WTC11 (cell line): ENCODE results near the gene NRG2. TPM values are rescaled to one million over a fixed set of nuclear protein-coding genes. Genes with fewer than 3 reads are reported as not detected.

Experiments
- ATAC-seq: fragments of 200-7000 bp; cut with Tn5 transposase; 2 replicates; pipeline ENCODE4 v1.10.0; 2021; ENCODE audit warnings: mild to moderate bottlenecking, moderate library complexity
- CTCF ChIA-PET: fragments of 300-600 bp; sonication (Branson Sonifier 250); formaldehyde crosslinking; loops from one replicate; lab custom pipeline; 2021; ENCODE audit warnings: antibody characterized with exemption; lab: Charles Lee
- POLR2A ChIA-PET: fragments of 350-600 bp; sonication (Branson Sonifier 250); formaldehyde crosslinking; loops from one replicate; lab custom pipeline; 2021; ENCODE audit warnings: antibody characterized with exemption; lab: Charles Lee
- DNase-seq: peaks from one replicate; pipeline ENCODE4 v3.0.0; 2021; ENCODE audit warnings: low spot score
- H3K27ac Mint-ChIP-seq: 2 replicates; pipeline ENCODE4 v1.8.0; 2021; ENCODE audit warnings: mixed read lengths
- H3K27me3 Mint-ChIP-seq: 2 replicates; pipeline ENCODE4 v1.8.0; 2021; ENCODE audit warnings: low read depth, mild to moderate bottlenecking, moderate library complexity, mixed read lengths
- H3K36me3 Mint-ChIP-seq: 2 replicates; pipeline ENCODE4 v1.8.0; 2021; ENCODE audit warnings: mixed read lengths
- H3K4me1 Mint-ChIP-seq: 2 replicates; pipeline ENCODE4 v1.8.0; 2022; ENCODE audit warnings: mixed read lengths
- H3K4me3 Mint-ChIP-seq: 2 replicates; pipeline ENCODE4 v1.8.0; 2021; ENCODE audit warnings: mild to moderate bottlenecking, moderate library complexity, mixed read lengths
- H3K9me3 Mint-ChIP-seq: 2 replicates; pipeline ENCODE4 v1.8.0; 2021; ENCODE audit warnings: mixed read lengths
- ATF3 ChIP-seq: sonication (generic); formaldehyde crosslinking; conservative IDR thresholded peaks from 2 replicates; pipeline ENCODE4 v1.8.1; 2022; ENCODE audit warnings: mild to moderate bottlenecking, missing genetic modification reagents
- CBFB ChIP-seq: sonication (generic); formaldehyde crosslinking; IDR thresholded peaks from 2 replicates; pipeline ENCODE4 v1.8.1; 2022; ENCODE audit warnings: mild to moderate bottlenecking, low read depth, missing genetic modification reagents
- ELF4 ChIP-seq: sonication (generic); formaldehyde crosslinking; IDR thresholded peaks from 2 replicates; pipeline ENCODE4 v1.8.1; 2022; ENCODE audit warnings: low read depth, mild to moderate bottlenecking, moderate library complexity, missing genetic modification reagents
- ERG ChIP-seq: fragments of 250-450 bp; sonication (Bioruptor Pico); IDR thresholded peaks from 2 replicates; pipeline ENCODE4 v1.8.0; 2021; ENCODE audit warnings: mild to moderate bottlenecking
- FOXK1 ChIP-seq: sonication (generic); formaldehyde crosslinking; IDR thresholded peaks from 2 replicates; pipeline ENCODE4 v1.8.0; 2022; ENCODE audit warnings: mild to moderate bottlenecking, moderate library complexity, missing genetic modification reagents
- FOXP1 ChIP-seq: sonication (generic); formaldehyde crosslinking; IDR thresholded peaks from 2 replicates; pipeline ENCODE4 v1.8.0; 2022; ENCODE audit warnings: missing genetic modification reagents, mild to moderate bottlenecking, moderate library complexity, borderline replicate concordance
- GRHL2 ChIP-seq: fragments of 250-450 bp; sonication (Bioruptor Pico); IDR thresholded peaks from 2 replicates; pipeline ENCODE4 v1.8.0; 2022; ENCODE audit warnings: mild to moderate bottlenecking, moderate library complexity; ENCODE audit not compliant: insufficient replicate concordance, severe bottlenecking
- HMGA2 ChIP-seq: fragments of 250-450 bp; sonication (Bioruptor Pico); IDR thresholded peaks from 2 replicates; pipeline ENCODE4 v1.4.0; 2021; ENCODE audit warnings: mild to moderate bottlenecking, moderate library complexity
- JUN ChIP-seq: sonication (generic); formaldehyde crosslinking; IDR thresholded peaks from 2 replicates; pipeline ENCODE4 v1.8.0; 2023; ENCODE audit warnings: mild to moderate bottlenecking, missing genetic modification reagents
- NFE2L1 ChIP-seq: sonication (generic); formaldehyde crosslinking; IDR thresholded peaks from 2 replicates; pipeline ENCODE4 v1.8.1; 2023; ENCODE audit warnings: missing genetic modification reagents
- RELA ChIP-seq: sonication (generic); formaldehyde crosslinking; IDR thresholded peaks from 2 replicates; pipeline ENCODE4 v1.8.1; 2022; ENCODE audit warnings: missing genetic modification reagents, mild to moderate bottlenecking, borderline replicate concordance
- ZNF121 ChIP-seq: sonication (generic); formaldehyde crosslinking; IDR thresholded peaks from 2 replicates; pipeline ENCODE4 v1.8.0; 2023; ENCODE audit warnings: missing genetic modification reagents
- ZNF281 ChIP-seq: sonication (generic); formaldehyde crosslinking; IDR thresholded peaks from 2 replicates; pipeline ENCODE4 v1.8.0; 2023; ENCODE audit warnings: mild to moderate bottlenecking, missing genetic modification reagents
- ZNF425 ChIP-seq: fragments of 250-450 bp; sonication (Bioruptor Pico); conservative IDR thresholded peaks from 2 replicates; pipeline ENCODE4 v1.9.0; 2021; ENCODE audit warnings: mild to moderate bottlenecking
- total RNA-seq: library from RNA; stranded (reverse); gene quantifications from 3 replicates; pipeline ENCODE4 v1.2.3, GENCODE V29; 2021
- TF ChIP-seq, protein P1 (sequence below): sonication (generic); formaldehyde crosslinking; IDR thresholded peaks from 2 replicates; pipeline ENCODE4 v1.8.1; 2022; ENCODE audit warnings: mild to moderate bottlenecking, missing genetic modification reagents, moderate library complexity, borderline replicate concordance
- TF ChIP-seq, protein P2 (sequence below): sonication (generic); formaldehyde crosslinking; IDR thresholded peaks from 2 replicates; pipeline ENCODE4 v1.8.0; 2022; ENCODE audit warnings: mild to moderate bottlenecking, missing genetic modification reagents

The NRG2 gene
- total RNA-seq, 1 experiment from 2014 or later = 0.44 TPM

GRCh38 chr5:139897342-139897741 is 145.8 kb downstream of the NRG2 start (continued):
- TF ChIP-seq HMGA2 = no peak
- no peak for TF ChIP-seq GRHL2 (CRISPR knock-in tag)

- no peak for DNase-seq
- H3K27ac Mint-ChIP-seq = no peak overlapping the region
- no peak overlapping the region for H3K4me3 Mint-ChIP-seq
- CTCF ChIA-PET = interaction anchor here (6.7 kb wide), 1 partner anchor 72 kb away, joined by 53 read pairs; no protein-coding TSS in a partner anchor
- H3K27me3 Mint-ChIP-seq = peaks cover 56% of the 10 kb centered on the region
- no peaks in the 10 kb centered on the region for H3K4me1 Mint-ChIP-seq
- H3K36me3 Mint-ChIP-seq = no peaks in the 10 kb centered on the region
- TF ChIP-seq FOXP1 (no peak), ATF3 (CRISPR knock-in tag) (no peak), ELF4 (CRISPR knock-in tag) (no peak), RELA (CRISPR knock-in tag) (no peak), ERG (CRISPR knock-in tag) (no peak), JUN (no peak), ZNF121 (CRISPR knock-in tag) (no peak)
- TF ChIP-seq, protein P1, sequence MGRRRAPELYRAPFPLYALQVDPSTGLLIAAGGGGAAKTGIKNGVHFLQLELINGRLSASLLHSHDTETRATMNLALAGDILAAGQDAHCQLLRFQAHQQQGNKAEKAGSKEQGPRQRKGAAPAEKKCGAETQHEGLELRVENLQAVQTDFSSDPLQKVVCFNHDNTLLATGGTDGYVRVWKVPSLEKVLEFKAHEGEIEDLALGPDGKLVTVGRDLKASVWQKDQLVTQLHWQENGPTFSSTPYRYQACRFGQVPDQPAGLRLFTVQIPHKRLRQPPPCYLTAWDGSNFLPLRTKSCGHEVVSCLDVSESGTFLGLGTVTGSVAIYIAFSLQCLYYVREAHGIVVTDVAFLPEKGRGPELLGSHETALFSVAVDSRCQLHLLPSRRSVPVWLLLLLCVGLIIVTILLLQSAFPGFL (CRISPR knock-in tag) = no peak
- TF ChIP-seq, protein P2, sequence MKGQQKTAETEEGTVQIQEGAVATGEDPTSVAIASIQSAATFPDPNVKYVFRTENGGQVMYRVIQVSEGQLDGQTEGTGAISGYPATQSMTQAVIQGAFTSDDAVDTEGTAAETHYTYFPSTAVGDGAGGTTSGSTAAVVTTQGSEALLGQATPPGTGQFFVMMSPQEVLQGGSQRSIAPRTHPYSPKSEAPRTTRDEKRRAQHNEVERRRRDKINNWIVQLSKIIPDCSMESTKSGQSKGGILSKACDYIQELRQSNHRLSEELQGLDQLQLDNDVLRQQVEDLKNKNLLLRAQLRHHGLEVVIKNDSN (CRISPR knock-in tag) = no peak
- TF ChIP-seq, all 79 proteins: peak for 0
- no peaks in the 10 kb centered on the region for H3K9me3 Mint-ChIP-seq
- no peak for ATAC-seq
- POLR2A ChIA-PET = no interaction called here
Measured at GRCh38 chr5:139896718-139897117, 146.4 kb downstream of the NRG2 start.

GRCh38 chr5:139895647-139896046 is 147.5 kb downstream of the NRG2 start:
- ATAC-seq (no peak), DNase-seq (no peak)
- Mint-ChIP-seq H3K4me3 (no peak overlapping the region), H3K27ac (no peak overlapping the region), H3K27me3 (peaks cover 46% of the 10 kb centered on the region), H3K4me1 (no peaks in the 10 kb centered on the region), H3K36me3 (no peaks in the 10 kb centered on the region), H3K9me3 (no peaks in the 10 kb centered on the region)
- TF ChIP-seq FOXK1 = no peak
- no peak for TF ChIP-seq CBFB
- no peak for TF ChIP-seq ZNF281 (CRISPR knock-in tag)
- ChIA-PET CTCF (interaction anchor here (1.0 to 5.0 kb wide), 3 partner anchors 23 to 349 kb away, joined by 3 to 50 read pairs (median 4); no protein-coding TSS in a partner anchor), POLR2A (no interaction called here)

DNA sequence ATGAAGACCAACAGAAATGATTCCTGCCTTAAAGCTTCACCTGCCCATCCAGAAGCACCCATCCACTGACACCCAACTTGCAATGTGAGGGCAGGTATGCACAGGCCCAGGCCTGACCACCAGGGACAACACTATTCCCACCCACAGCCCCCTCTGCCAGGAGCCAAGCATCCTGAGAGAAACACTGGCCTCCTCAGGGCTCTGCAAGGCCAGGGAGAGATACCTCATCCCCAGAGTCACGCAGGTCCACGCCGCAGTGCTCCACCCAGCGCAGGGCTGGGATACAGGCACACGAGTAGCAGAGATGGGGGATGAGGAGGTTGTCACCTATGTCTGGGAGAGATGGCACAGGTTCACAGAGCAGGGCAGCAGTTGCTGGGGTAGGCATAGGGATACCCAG is 148.1 kb downstream of the NRG2 start:
- no peaks in the 10 kb centered on the region for H3K9me3 Mint-ChIP-seq
- H3K4me1 Mint-ChIP-seq = no peaks in the 10 kb centered on the region
- H3K27ac Mint-ChIP-seq = no peak overlapping the region
- peaks cover 40% of the 10 kb centered on the region for H3K27me3 Mint-ChIP-seq
- ATAC-seq (no peak), DNase-seq (no peak)
- CTCF ChIA-PET = interaction anchor here (1.0 to 5.0 kb wide), 4 partner anchors 23 to 349 kb away, joined by 3 to 50 read pairs (median 4); no protein-coding TSS in a partner anchor
- POLR2A ChIA-PET = no interaction called here
- no peak for TF ChIP-seq ZNF425
- TF ChIP-seq NFE2L1 (CRISPR knock-in tag) = no peak
- no peak overlapping the region for H3K4me3 Mint-ChIP-seq
- no peaks in the 10 kb centered on the region for H3K36me3 Mint-ChIP-seq
